H9 (cell line): Measurements from ENCODE around the gene FAM170B. TPM values are rescaled to one million over a fixed set of nuclear protein-coding genes. Genes with fewer than 3 reads are reported as not detected.

Experiments used
- DNase-seq: peaks from one replicate; pipeline ENCODE4 v3.0.0-alpha.2; 2017
- H2AFZ ChIP-seq: one replicate; pipeline ENCODE4 v1.6.1; 2013; ENCODE audit warnings: mild to moderate bottlenecking, low read length, control low read depth, moderate library complexity
- H2AK5ac ChIP-seq: 2 replicates; pipeline ENCODE4 v1.6.1; 2013; ENCODE audit warnings: low read length, control low read depth, mixed read lengths; ENCODE audit not compliant: insufficient read length
- H2BK120ac ChIP-seq: one replicate; pipeline ENCODE4 v1.6.1; 2013; ENCODE audit warnings: low read depth, mild to moderate bottlenecking, low read length, control low read depth, inconsistent platforms; ENCODE audit not compliant: poor library complexity, severe bottlenecking
- H2BK12ac ChIP-seq: 2 replicates; pipeline ENCODE4 v1.6.1; 2013; ENCODE audit warnings: low read length, control low read depth, mixed read lengths, low read depth; ENCODE audit not compliant: insufficient read length
- H2BK15ac ChIP-seq: 2 replicates; pipeline ENCODE4 v1.6.1; 2013; ENCODE audit warnings: low read depth, low read length, control low read depth
- H2BK20ac ChIP-seq: one replicate; pipeline ENCODE4 v1.6.1; 2013; ENCODE audit warnings: low read depth, mild to moderate bottlenecking, low read length, control low read depth, inconsistent platforms; ENCODE audit not compliant: poor library complexity, severe bottlenecking
- H2BK5ac ChIP-seq: 2 replicates; pipeline ENCODE4 v1.6.1; 2013; ENCODE audit warnings: low read length, control low read depth, mixed read lengths; ENCODE audit not compliant: insufficient read length
- H3K14ac ChIP-seq: 2 replicates; pipeline ENCODE4 v1.6.1; 2013; ENCODE audit warnings: low read length, control low read depth; ENCODE audit not compliant: insufficient read depth
- H3K18ac ChIP-seq: 2 replicates; pipeline ENCODE4 v1.6.1; 2013; ENCODE audit warnings: low read depth, mild to moderate bottlenecking, mixed read lengths, low read length, control low read depth; ENCODE audit not compliant: insufficient read length
- H3K23ac ChIP-seq: 2 replicates; pipeline ENCODE4 v1.6.1; 2013; ENCODE audit warnings: low read length, control low read depth, mixed read lengths, low read depth; ENCODE audit not compliant: insufficient read length
- H3K23me2 ChIP-seq: 2 replicates; pipeline ENCODE4 v1.6.1; 2013; ENCODE audit warnings: low read depth, mild to moderate bottlenecking, mixed read lengths, low read length, control low read depth; ENCODE audit not compliant: insufficient read length, poor library complexity, severe bottlenecking
- H3K27ac ChIP-seq: 2 replicates; pipeline ENCODE4 v1.5.1; 2013; ENCODE audit warnings: low read length, control low read depth, mixed read lengths, low read depth; ENCODE audit not compliant: insufficient read length
- H3K27me3 ChIP-seq: 2 replicates; pipeline ENCODE4 v1.6.1; 2013; ENCODE audit warnings: low read length, control low read depth, inconsistent platforms; ENCODE audit not compliant: insufficient read depth
- H3K4ac ChIP-seq: 2 replicates; pipeline ENCODE4 v1.6.1; 2013; ENCODE audit warnings: low read depth, mild to moderate bottlenecking, control low read depth, inconsistent platforms, low read length, moderate library complexity
- H3K4me1 ChIP-seq: 2 replicates; pipeline ENCODE4 v1.6.1; 2013; ENCODE audit warnings: low read length, control low read depth, inconsistent platforms; ENCODE audit not compliant: insufficient read depth
- H3K4me2 ChIP-seq: 2 replicates; pipeline ENCODE4 v1.6.1; 2013; ENCODE audit warnings: low read length, control low read depth, mixed read lengths; ENCODE audit not compliant: insufficient read length, insufficient read depth
- H3K56ac ChIP-seq: 2 replicates; pipeline ENCODE4 v1.6.1; 2013; ENCODE audit warnings: low read depth, mild to moderate bottlenecking, mixed read lengths, low read length, control low read depth; ENCODE audit not compliant: insufficient read length
- H3K79me1 ChIP-seq: 2 replicates; pipeline ENCODE4 v1.6.1; 2013; ENCODE audit warnings: low read depth, mild to moderate bottlenecking, moderate library complexity, low read length, control low read depth, inconsistent platforms; ENCODE audit not compliant: insufficient read depth, poor library complexity, severe bottlenecking
- H3K79me2 ChIP-seq: 2 replicates; pipeline ENCODE4 v1.6.1; 2013; ENCODE audit warnings: low read length, control low read depth, inconsistent platforms; ENCODE audit not compliant: insufficient read depth
- H3K9ac ChIP-seq: 2 replicates; pipeline ENCODE4 v1.6.1; 2013; ENCODE audit warnings: low read length, control low read depth, mixed read lengths; ENCODE audit not compliant: insufficient read length; ENCODE audit errors: extremely low read depth
- H3K9me3 ChIP-seq: one replicate; pipeline ENCODE4 v1.6.1; 2013; ENCODE audit warnings: low read depth, low read length, inconsistent platforms; ENCODE audit not compliant: control insufficient read depth
- H3T11ph ChIP-seq: one replicate; pipeline ENCODE4 v1.6.1; 2013; ENCODE audit warnings: mild to moderate bottlenecking, low read length, control low read depth, inconsistent platforms
- H4K20me1 ChIP-seq: one replicate; pipeline ENCODE4 v1.6.1; 2013; ENCODE audit not compliant: control insufficient read depth, insufficient read length, insufficient read depth
- H4K5ac ChIP-seq: 2 replicates; pipeline ENCODE4 v1.6.1; 2013; ENCODE audit warnings: low read depth, mild to moderate bottlenecking, mixed read lengths, low read length, control low read depth; ENCODE audit not compliant: insufficient read length
- H4K8ac ChIP-seq: replicated peaks from 2 replicates; pipeline ENCODE4 v1.6.1; 2013; ENCODE audit warnings: low read length, control low read depth, mixed read lengths, low read depth; ENCODE audit not compliant: insufficient read length
- H4K91ac ChIP-seq: 2 replicates; pipeline ENCODE4 v1.6.1; 2013; ENCODE audit warnings: low read depth, mild to moderate bottlenecking, moderate library complexity, mixed read lengths, low read length, control low read depth; ENCODE audit not compliant: insufficient read length
- H3K27ac Mint-ChIP-seq, 3 experiments: 2 replicates in 2 of 3; 3 replicates in 1 of 3; pipeline ENCODE4 v1.8.0; 2020 to 2021; ENCODE audit warnings: mixed read lengths in 3 of 3, mild to moderate bottlenecking in 1 of 3, moderate library complexity in 1 of 3
- H3K27me3 Mint-ChIP-seq: 2 replicates; pipeline ENCODE4 v1.8.0; 2021; ENCODE audit warnings: low read depth, mild to moderate bottlenecking, moderate library complexity, mixed read lengths
- H3K36me3 Mint-ChIP-seq, 3 experiments: 2 replicates in 2 of 3; 3 replicates in 1 of 3; pipeline ENCODE4 v1.8.0; 2020 to 2021; ENCODE audit warnings: low read depth in 3 of 3, mixed read lengths in 3 of 3; ENCODE audit not compliant: insufficient read depth in 1 of 3
- H3K4me1 Mint-ChIP-seq, 2 experiments: 2 replicates each; pipeline ENCODE4 v1.8.0; 2020; ENCODE audit warnings: mixed read lengths in 2 of 2
- H3K4me3 Mint-ChIP-seq, 2 experiments: 2 replicates in 1 of 2; 3 replicates in 1 of 2; pipeline ENCODE4 v1.8.0; 2020 to 2021; ENCODE audit warnings: mild to moderate bottlenecking in 2 of 2, mixed read lengths in 2 of 2, moderate library complexity in 1 of 2
- H3K9me3 Mint-ChIP-seq, 2 experiments: 2 replicates in 1 of 2; 3 replicates in 1 of 2; pipeline ENCODE4 v1.8.0; 2020; ENCODE audit warnings: mild to moderate bottlenecking in 2 of 2, mixed read lengths in 2 of 2, moderate library complexity in 1 of 2
- WGBS: extraction: QIAGEN DNeasy Blood & Tissue Kit; methylation state at CpG from one replicate; pipeline ENCODE4 v1.1.7; 2013; ENCODE audit warnings: missing lambda C conversion rate, low lambda C conversion rate, mixed read lengths; ENCODE audit not compliant: insufficient read length; ENCODE audit errors: extremely low coverage; 5-methylcytosine and 5-hydroxymethylcytosine counted together
- total RNA-seq: library from RNA; stranded (reverse); gene quantifications from 2 replicates; pipeline ENCODE4 v1.2.1, GENCODE V29; 2021
- TF ChIP-seq, protein P1 (sequence below): fragments of 200-600 bp; sonication (generic); conservative IDR thresholded peaks from 3 replicates; pipeline ENCODE4 v1.8.0; 2021; ENCODE audit warnings: antibody characterized with exemption, mild to moderate bottlenecking

The FAM170B gene
- total RNA-seq, 1 experiment from 2014 or later: not detected

- Histone ChIP-seq H2BK15ac (no peak overlapping the region), H3K9ac (no peak overlapping the region), H3K79me2 (no peaks in the 10 kb centered on the region), H3K27me3 (no peaks in the 10 kb centered on the region), H2BK5ac (no peak overlapping the region), H4K8ac (no peak overlapping the region), H3K23me2 (no peaks in the 10 kb centered on the region), H3K14ac (no peak overlapping the region), H2AFZ (no peak overlapping the region), H3T11ph (no peak overlapping the region), H3K23ac (no peak overlapping the region), H4K5ac (no peak overlapping the region), H2BK120ac (no peak overlapping the region), H3K4me2 (no peak overlapping the region), H2AK5ac (no peak overlapping the region), H3K27ac (no peak overlapping the region), H3K18ac (no peak overlapping the region), H2BK12ac (no peak overlapping the region), H3K4me1 (no peaks in the 10 kb centered on the region), H3K79me1 (no peaks in the 10 kb centered on the region), H4K20me1 (no peaks in the 10 kb centered on the region), H3K9me3 (no peaks in the 10 kb centered on the region), H3K4ac (no peak overlapping the region), H2BK20ac (no peak overlapping the region), H3K56ac (no peak overlapping the region), H4K91ac (no peak overlapping the region)
- H3K4me3 Mint-ChIP-seq: no peak overlapping the region
- TF ChIP-seq, protein P1, sequence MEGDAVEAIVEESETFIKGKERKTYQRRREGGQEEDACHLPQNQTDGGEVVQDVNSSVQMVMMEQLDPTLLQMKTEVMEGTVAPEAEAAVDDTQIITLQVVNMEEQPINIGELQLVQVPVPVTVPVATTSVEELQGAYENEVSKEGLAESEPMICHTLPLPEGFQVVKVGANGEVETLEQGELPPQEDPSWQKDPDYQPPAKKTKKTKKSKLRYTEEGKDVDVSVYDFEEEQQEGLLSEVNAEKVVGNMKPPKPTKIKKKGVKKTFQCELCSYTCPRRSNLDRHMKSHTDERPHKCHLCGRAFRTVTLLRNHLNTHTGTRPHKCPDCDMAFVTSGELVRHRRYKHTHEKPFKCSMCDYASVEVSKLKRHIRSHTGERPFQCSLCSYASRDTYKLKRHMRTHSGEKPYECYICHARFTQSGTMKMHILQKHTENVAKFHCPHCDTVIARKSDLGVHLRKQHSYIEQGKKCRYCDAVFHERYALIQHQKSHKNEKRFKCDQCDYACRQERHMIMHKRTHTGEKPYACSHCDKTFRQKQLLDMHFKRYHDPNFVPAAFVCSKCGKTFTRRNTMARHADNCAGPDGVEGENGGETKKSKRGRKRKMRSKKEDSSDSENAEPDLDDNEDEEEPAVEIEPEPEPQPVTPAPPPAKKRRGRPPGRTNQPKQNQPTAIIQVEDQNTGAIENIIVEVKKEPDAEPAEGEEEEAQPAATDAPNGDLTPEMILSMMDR: no peak
- H3K9me3 Mint-ChIP-seq: peaks cover 0 to 2% of the 10 kb centered on the region in 2 experiments; a peak in 2 of 5 replicates
- H3K27ac Mint-ChIP-seq: no peak overlapping the region
- peaks cover 13% of the 10 kb centered on the region for H3K27me3 Mint-ChIP-seq
- DNase-seq: no peak
- no peaks in the 10 kb centered on the region for H3K4me1 Mint-ChIP-seq
- H3K36me3 Mint-ChIP-seq: no peaks in the 10 kb centered on the region
- WGBS: no CpG with 5 or more reads among the region's 4 CpGs
These were observed 5.0 kb downstream of the FAM170B start for GRCh38 chr10:49128854-49129253.
